ENCODE data around the gene MRNIP. TPM values are rescaled to one million over a fixed set of nuclear protein-coding genes. Genes with fewer than 3 reads are reported as not detected.

MRNIP gene
- total and polyA plus RNA-seq, 2 of the 4 experiments (the other 2 are of a cell fraction), result 6.6 to 24.7 TPM

GRCh38 chr5:179854356-179854755 lies 4.3 kb downstream of the MRNIP start:
- H2BK20ac ChIP-seq (ENCODE audit: low read depth, low read length), result no peak overlapping the region
- H2AK9ac ChIP-seq (replicated peaks; ENCODE audit: low read depth, low read length, poor library complexity), result no peak overlapping the region
- no peak overlapping the region for H3K14ac ChIP-seq (replicated peaks; ENCODE audit: low read depth, low read length)
- H3K36me3 ChIP-seq (ENCODE audit: control insufficient read depth, insufficient read depth, low read length), result peaks cover 30% of the 10 kb centered on the region
- peaks cover 12 to 27% of the 10 kb centered on the region in 2 experiments for H3K79me1 ChIP-seq (ENCODE audit: low read depth in 1 of 2, low read length in 2 of 2)
- TF ChIP-seq FOS (IDR thresholded peaks at IDR 0.05; ENCODE audit: low read depth, low read length) (no peak), POLR2A (IDR thresholded peaks at IDR 0.05; ENCODE audit: low read depth, low read length) (no peak), CHD1 (IDR thresholded peaks at IDR 0.05; ENCODE audit: low read depth, low read length) (no peak), BHLHE40 (IDR thresholded peaks at IDR 0.05; ENCODE audit: low read depth, low read length) (no peak), USF2 (IDR thresholded peaks at IDR 0.05; ENCODE audit: low read depth, low read length) (no peak), MAZ (IDR thresholded peaks at IDR 0.05; ENCODE audit: borderline replicate concordance, low read depth, low read length) (no peak), RFX5 (IDR thresholded peaks at IDR 0.05; ENCODE audit: low read depth, low read length) (no peak), ELK1 (IDR thresholded peaks at IDR 0.05; ENCODE audit: borderline replicate concordance, low read depth, low read length) (no peak)
- H3K56ac ChIP-seq (ENCODE audit: extremely low read depth, insufficient read depth, low read length), result no peak overlapping the region
- H2BK15ac ChIP-seq (ENCODE audit: low read depth, low read length), result no peak overlapping the region
- H2BK120ac ChIP-seq (ENCODE audit: low read depth, low read length), result no peak overlapping the region
- H3K27me3 ChIP-seq (ENCODE audit: control insufficient read depth, insufficient read depth, low read length), result no peaks in the 10 kb centered on the region
- no peak overlapping the region for H3K9ac ChIP-seq (ENCODE audit: low read depth, low read length)
- no peak overlapping the region for H3K4ac ChIP-seq (ENCODE audit: low read depth, low read length)
- no peaks in the 10 kb centered on the region for H3K4me1 ChIP-seq (ENCODE audit: control insufficient read depth, insufficient read depth, low read length)
- no peaks in the 10 kb centered on the region for H3K9me3 ChIP-seq (ENCODE audit: control insufficient read depth, insufficient read depth, low read length)
- dilution Hi-C loops (cut with HindIII; ENCODE audit: low sequenced_read_pairs, unreplicated experiment), result no loop called here
- H3K23ac ChIP-seq (ENCODE audit: low read depth, low read length), result no peak overlapping the region
- DNase-seq (no peak), ATAC-seq (ENCODE audit: low read depth) (no peak)
- no peak overlapping the region for H3K27ac ChIP-seq (ENCODE audit: insufficient read depth, low read length)
- no peak overlapping the region for H4K8ac ChIP-seq (ENCODE audit: low read depth in 2 of 2, low read length in 2 of 2)
- no peak overlapping the region for H2AK5ac ChIP-seq (ENCODE audit: low read depth, low read length)
- H2BK5ac ChIP-seq (ENCODE audit: low read depth, low read length, poor library complexity, severe bottlenecking), result no peak overlapping the region
- intact Hi-C loops (cut with micrococcal nuclease), result no loop called here
- ChIA-PET CTCF (interaction anchor here (0.9 kb wide), 1 partner anchor 17 kb away, joined by 3 read pairs; no protein-coding TSS in a partner anchor), POLR2A (ENCODE audit: unreplicated experiment) (no interaction called here)
- H3K4me2 ChIP-seq (ENCODE audit: low read depth, low read length), result no peak overlapping the region
- in situ Hi-C loops (cut with MboI; ENCODE audit: low sequenced_read_pairs), result no loop called here
- no peak overlapping the region for H4K91ac ChIP-seq (ENCODE audit: insufficient read depth, low read depth, low read length)
- H4K20me1 ChIP-seq (ENCODE audit: insufficient read depth, low read length), result no peaks in the 10 kb centered on the region; the same call in 1 of the 2 replicates
- no TSS peak for BruUV-seq (replicated peaks)
- no peak overlapping the region for H3K18ac ChIP-seq (ENCODE audit: low read depth, low read length)
- 92 to 100% methylated on average over 2 to 3 of the region's 8 CpGs for WGBS, 2 experiments (ENCODE audit: extremely low coverage in 2 of 2, insufficient read length in 1 of 2)
- H2AFZ ChIP-seq (replicated peaks; ENCODE audit: low read length, poor library complexity), result no peak overlapping the region
- no peak overlapping the region for H4K5ac ChIP-seq (ENCODE audit: low read depth, low read length)
- H3K9me1 ChIP-seq (ENCODE audit: insufficient read depth, low read length), result peaks cover 3% of the 10 kb centered on the region; the same call in 1 of the 2 replicates
- H3K4me3 ChIP-seq (ENCODE audit: insufficient read depth, low read depth, low read length), result no peak overlapping the region

Measured in IMR-90 (cell line).